ENCODE results near the gene DDA1. TPM values are rescaled to one million over a fixed set of nuclear protein-coding genes. Genes with fewer than 3 reads are reported as not detected.
A peak's percentile ranks its signal among the peaks of the same experiment; 100 is the strongest.
"Not testable (repeated sequence)": the region's sequence is repeated elsewhere in the genome, so short reads cannot be mapped to it uniquely, and the experiment has no call there.

The DDA1 gene
- total RNA-seq (2012; rRNA removed) = 21.4 and 25.1 TPM in 2 replicates

DNA sequence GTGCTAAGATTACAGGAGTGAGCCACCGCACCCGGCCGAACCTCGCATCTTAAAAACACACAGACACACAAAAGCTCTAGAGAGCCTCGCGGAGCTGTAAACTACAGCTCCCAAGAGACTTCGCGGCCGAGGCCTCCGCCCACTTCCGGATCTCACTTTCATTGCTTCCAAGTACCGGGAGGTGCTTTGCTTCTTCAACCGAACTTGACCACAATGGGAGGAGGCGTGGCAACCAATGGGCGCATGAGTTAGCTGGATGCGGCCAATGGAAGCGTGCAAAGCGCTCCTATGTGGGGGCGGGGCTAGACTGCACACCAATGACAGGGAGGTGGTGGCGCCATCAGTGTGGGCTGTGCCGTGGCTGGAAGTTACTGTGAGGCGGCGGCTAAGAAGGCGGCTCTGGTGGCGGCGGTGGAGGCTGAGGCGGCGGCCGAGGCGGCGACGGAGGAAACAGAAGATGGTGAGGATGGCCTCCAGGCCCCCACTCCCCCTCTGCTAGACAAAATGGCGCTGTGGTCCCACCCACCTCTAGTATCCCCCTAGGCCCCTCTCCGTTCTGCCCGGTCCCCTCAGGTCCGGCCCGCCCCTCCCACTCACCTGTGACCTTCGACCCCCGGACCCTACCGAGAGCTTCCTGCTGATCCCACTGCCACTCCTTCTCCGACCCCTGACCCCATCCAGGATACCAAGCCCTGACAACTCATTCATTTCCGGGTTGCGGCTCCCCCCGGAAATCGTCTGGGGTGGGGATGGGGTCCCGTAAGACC lies at the start of gene DDA1:
Gene DDA1 (plus strand): TSS at position 366 of the 767 bp plus-strand sequence. CDS start 92 bp downstream, at position 458.
- Histone ChIP-seq H3K4me2 (ENCODE audit: low read length) (peak within 1 kb of the TSS; percentile 94), H3K9me3 (replicated peaks; ENCODE audit: low read length) (no peaks in the 10 kb centered on the region), H3K4me3 (ENCODE audit: low read length) (peak within 1 kb of the TSS; percentile 95), H3K36me3 (ENCODE audit: insufficient read depth, low read length) (peaks cover 24% of the 10 kb centered on the region), H3K9ac (ENCODE audit: low read depth, low read length) (peak within 1 kb of the TSS; percentile 98), H3K27me3 (ENCODE audit: control insufficient read depth, insufficient read depth, low read length) (no peaks in the 10 kb centered on the region), H3K4me1 (ENCODE audit: control insufficient read depth, insufficient read depth, low read length) (peaks cover 36% of the 10 kb centered on the region)

DNA sequence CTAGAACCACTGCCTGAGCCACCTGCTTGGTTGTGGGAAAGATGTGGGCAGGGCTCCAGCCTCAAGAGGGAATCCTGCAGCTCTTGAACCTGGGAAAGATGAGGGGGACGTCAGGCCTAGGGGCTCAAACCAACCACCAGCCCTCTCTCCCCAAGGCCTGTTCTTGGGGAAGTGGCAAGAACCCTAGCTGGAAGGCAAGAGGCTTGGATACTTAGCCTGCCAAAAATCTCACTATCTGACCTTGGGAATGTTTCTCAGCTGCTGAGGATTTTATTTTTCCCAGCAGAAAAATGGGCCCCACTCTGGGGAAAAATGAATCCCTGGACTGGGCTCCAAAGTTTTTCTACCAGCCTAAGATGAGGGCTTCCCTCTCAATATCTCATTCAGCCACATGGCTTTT lies 49.4 kb upstream of the DDA1 start:
- peaks cover 6% of the 10 kb centered on the region for H3K4me1 ChIP-seq (ENCODE audit: control insufficient read depth, insufficient read depth, low read length)
- no peaks in the 10 kb centered on the region for H3K36me3 ChIP-seq (ENCODE audit: insufficient read depth, low read length)
- no peak overlapping the region for H3K4me2 ChIP-seq (ENCODE audit: low read length)
- H3K9me3 ChIP-seq (replicated peaks; ENCODE audit: low read length) = peaks cover 10% of the 10 kb centered on the region
- peaks cover under 1% of the 10 kb centered on the region for H3K27me3 ChIP-seq (ENCODE audit: control insufficient read depth, insufficient read depth, low read length)
- H3K4me3 ChIP-seq (ENCODE audit: low read length) = no peak overlapping the region
- H3K9ac ChIP-seq (ENCODE audit: low read depth, low read length) = no peak overlapping the region

DNA sequence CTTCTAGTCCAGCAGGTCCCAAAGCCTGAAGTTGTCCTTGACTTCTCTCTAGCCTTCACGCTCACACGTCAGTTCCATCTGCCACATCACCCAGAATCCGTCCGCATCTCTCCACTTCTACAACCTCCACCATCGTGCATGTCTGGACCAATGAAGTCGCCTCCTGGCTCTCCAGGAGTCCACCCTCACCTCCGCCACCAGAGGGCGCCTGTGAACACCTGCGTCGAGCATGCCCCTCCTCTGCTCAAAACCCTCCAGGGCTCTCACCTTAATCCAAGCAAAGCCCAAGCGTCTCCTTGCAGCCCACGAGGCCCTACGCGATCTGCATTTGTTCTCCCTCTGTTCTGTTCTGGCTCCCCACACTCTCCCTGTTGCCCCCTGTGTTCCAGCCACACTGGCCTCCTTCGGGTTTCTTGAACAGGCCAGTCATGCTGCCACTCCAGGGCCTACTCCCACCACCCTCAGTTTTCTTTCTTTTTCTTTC lies 48.5 kb upstream of the DDA1 start:
- Histone ChIP-seq H3K27me3 (ENCODE audit: control insufficient read depth, insufficient read depth, low read length) (no peaks in the 10 kb centered on the region), H3K4me3 (ENCODE audit: low read length) (no peak overlapping the region), H3K36me3 (ENCODE audit: insufficient read depth, low read length) (no peaks in the 10 kb centered on the region), H3K4me1 (ENCODE audit: control insufficient read depth, insufficient read depth, low read length) (no peaks in the 10 kb centered on the region), H3K9me3 (replicated peaks; ENCODE audit: low read length) (peaks cover 10% of the 10 kb centered on the region), H3K4me2 (ENCODE audit: low read length) (no peak overlapping the region), H3K9ac (ENCODE audit: low read depth, low read length) (no peak overlapping the region)

DNA sequence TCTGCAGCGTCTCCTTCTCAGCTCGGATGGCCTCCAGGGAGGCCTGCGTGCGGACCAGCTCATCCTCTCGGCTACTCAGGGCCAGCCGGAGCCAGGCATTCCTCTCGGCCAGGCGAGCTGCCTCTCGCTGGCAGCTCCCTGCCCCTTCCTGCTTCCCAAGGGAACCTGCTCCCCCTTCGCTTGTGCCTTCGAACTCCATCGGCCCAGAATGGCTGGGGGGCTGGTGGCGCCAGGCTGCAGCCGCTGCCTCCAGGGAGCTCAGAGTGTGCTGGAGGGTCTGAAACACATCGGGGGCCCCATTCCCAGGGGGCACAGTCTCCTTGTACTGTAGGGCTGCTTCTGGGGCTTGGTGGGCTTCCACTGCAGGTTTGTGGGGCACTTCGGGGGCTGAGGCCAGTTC lies 46.8 kb upstream of the DDA1 start:
- Histone ChIP-seq H3K36me3 (ENCODE audit: insufficient read depth, low read length) (no peaks in the 10 kb centered on the region), H3K4me3 (ENCODE audit: low read length) (no peak overlapping the region), H3K9me3 (replicated peaks; ENCODE audit: low read length) (peaks cover 10% of the 10 kb centered on the region), H3K9ac (ENCODE audit: low read depth, low read length) (no peak overlapping the region), H3K4me2 (ENCODE audit: low read length) (no peak overlapping the region), H3K4me1 (ENCODE audit: control insufficient read depth, insufficient read depth, low read length) (no peaks in the 10 kb centered on the region), H3K27me3 (ENCODE audit: control insufficient read depth, insufficient read depth, low read length) (no peaks in the 10 kb centered on the region)

DNA sequence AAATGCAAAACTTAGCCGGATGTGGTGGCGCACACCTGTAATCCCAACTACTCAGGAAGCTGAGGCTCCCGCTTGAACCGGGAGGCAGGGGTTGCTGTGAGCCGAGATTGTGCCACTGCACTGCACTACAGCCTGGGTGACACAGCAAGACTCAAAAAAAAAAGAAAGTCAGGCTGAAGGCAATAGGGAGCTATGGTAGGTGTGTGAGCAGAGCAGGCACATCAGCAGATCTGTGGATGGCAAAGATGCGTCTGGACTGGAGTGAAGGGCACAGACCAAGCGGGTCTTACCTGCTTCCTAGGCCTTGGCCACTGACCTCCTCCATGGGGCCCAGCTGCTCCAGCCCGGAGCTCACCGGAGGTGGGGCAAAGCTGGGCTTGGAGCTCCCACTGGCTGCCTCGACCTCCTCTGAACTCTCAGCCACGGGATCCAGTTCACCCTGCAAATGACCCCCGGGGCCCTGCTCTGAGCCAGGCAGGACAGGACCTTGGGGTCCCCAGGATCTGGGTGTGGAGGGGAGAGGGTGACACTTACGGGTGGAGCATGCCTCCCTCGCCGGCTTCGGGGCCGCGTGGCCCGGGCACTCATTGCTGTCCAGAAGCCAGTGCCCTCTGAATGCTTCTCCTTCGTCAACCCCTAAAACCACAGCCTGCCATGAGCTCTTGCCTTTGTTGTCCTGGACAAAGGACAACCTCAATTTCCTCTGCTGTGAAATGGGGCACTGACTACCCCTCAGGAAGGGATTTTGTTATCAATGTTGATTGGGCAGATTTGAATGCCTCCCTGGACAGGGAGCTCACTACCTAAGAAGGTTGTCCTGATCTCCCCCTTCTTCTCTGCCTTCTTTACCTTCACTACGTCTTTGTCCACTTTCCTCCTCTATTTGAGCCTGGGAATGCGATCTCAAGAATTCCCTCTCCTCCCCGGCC lies 45.4 kb upstream of the DDA1 start:
- H3K4me3 ChIP-seq (ENCODE audit: low read length) = no peak overlapping the region

DNA sequence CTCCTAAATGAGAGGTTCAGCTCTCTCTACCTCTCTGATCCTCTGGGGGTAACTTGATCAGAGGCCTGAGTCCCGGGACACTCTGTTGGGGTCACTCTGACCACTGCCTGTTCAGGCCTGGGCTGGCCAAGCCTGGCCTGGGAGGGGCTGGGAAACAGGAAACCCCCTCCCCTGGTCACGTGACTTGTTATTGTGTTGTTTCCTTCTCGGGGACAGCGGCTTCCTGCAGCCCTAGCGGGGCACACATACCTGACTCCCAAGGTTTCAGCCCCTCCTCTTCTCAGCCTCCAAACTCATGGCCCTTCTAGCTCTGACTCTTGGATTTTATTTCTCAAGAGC lies 44.8 kb upstream of the DDA1 start, which contains the start of gene USHBP1:
Gene USHBP1 (minus strand): TSS at position 105 of the 339 bp plus-strand sequence. CDS start 446 bp downstream, outside the sequence.
- Histone ChIP-seq H3K4me1 (ENCODE audit: control insufficient read depth, insufficient read depth, low read length) (peaks cover 6% of the 10 kb centered on the region), H3K9ac (ENCODE audit: low read depth, low read length) (no peak within 1 kb of the TSS), H3K9me3 (replicated peaks; ENCODE audit: low read length) (peaks cover 4% of the 10 kb centered on the region), H3K36me3 (ENCODE audit: insufficient read depth, low read length) (peaks cover 4% of the 10 kb centered on the region), H3K27me3 (ENCODE audit: control insufficient read depth, insufficient read depth, low read length) (no peaks in the 10 kb centered on the region), H3K4me2 (ENCODE audit: low read length) (no peak within 1 kb of the TSS), H3K4me3 (ENCODE audit: low read length) (no peak within 1 kb of the TSS)

More for the DNA sequence above, 45.4 kb upstream of the DDA1 start:
- H3K9ac ChIP-seq (ENCODE audit: low read depth, low read length) = no peak overlapping the region
- H3K27me3 ChIP-seq (ENCODE audit: control insufficient read depth, insufficient read depth, low read length) = no peaks in the 10 kb centered on the region
- H3K4me2 ChIP-seq (ENCODE audit: low read length) = no peak overlapping the region
- H3K36me3 ChIP-seq (ENCODE audit: insufficient read depth, low read length) = peaks cover 3% of the 10 kb centered on the region
- peaks cover 10% of the 10 kb centered on the region for H3K9me3 ChIP-seq (replicated peaks; ENCODE audit: low read length)
- peaks cover 6% of the 10 kb centered on the region for H3K4me1 ChIP-seq (ENCODE audit: control insufficient read depth, insufficient read depth, low read length)

DNA sequence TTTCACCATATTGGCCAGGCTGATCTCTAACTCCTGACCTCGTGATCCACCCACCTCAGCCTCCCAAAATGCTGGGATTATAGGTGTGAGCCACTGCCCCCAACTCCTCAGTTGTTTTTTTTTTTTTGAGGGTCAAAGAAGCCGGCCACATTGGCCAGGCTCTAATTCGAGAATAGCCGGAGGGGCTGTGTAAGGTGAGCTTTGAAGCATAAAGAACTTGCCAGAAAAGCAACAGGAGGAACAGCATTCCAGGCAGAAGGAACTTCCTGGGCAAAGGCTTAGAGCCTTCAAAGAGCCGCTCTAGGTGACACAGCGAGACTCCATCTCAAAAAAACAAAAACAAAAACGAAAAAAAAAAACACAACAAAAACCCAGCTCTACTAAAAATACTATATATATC lies 43.3 kb upstream of the DDA1 start:
- no peaks in the 10 kb centered on the region for H3K9me3 ChIP-seq (replicated peaks; ENCODE audit: low read length)
- no peak overlapping the region for H3K4me2 ChIP-seq (ENCODE audit: low read length)
- H3K36me3 ChIP-seq (ENCODE audit: insufficient read depth, low read length) = peaks cover 8% of the 10 kb centered on the region
- no peak overlapping the region for H3K4me3 ChIP-seq (ENCODE audit: low read length)
- peaks cover 6% of the 10 kb centered on the region for H3K4me1 ChIP-seq (ENCODE audit: control insufficient read depth, insufficient read depth, low read length)
- H3K27me3 ChIP-seq (ENCODE audit: control insufficient read depth, insufficient read depth, low read length) = no peaks in the 10 kb centered on the region
- no peak overlapping the region for H3K9ac ChIP-seq (ENCODE audit: low read depth, low read length)

DNA sequence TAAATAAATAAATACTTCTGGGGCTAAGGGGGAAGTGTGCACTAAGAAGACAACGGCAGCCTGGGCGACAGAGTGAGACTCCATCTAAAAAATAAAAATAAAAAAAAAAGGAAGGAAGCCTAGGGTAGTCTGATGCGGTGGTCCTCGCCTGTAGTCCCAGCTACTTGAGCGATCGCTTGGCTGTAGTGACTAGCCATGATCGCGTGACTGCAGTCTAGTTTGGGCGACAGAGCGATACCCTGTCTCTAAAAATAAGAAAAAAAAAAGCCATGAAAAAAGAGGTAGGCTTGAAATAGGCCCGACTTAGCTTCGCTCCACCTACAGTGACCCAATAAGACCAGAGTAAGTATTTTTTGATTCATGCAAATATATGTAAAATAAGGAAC lies 42.8 kb upstream of the DDA1 start:
- Histone ChIP-seq H3K9me3 (replicated peaks; ENCODE audit: low read length) (no peaks in the 10 kb centered on the region), H3K27me3 (ENCODE audit: control insufficient read depth, insufficient read depth, low read length) (no peaks in the 10 kb centered on the region), H3K4me2 (ENCODE audit: low read length) (no peak overlapping the region), H3K4me1 (ENCODE audit: control insufficient read depth, insufficient read depth, low read length) (peaks cover 6% of the 10 kb centered on the region), H3K9ac (ENCODE audit: low read depth, low read length) (no peak overlapping the region), H3K4me3 (ENCODE audit: low read length) (no peak overlapping the region), H3K36me3 (ENCODE audit: insufficient read depth, low read length) (peaks cover 14% of the 10 kb centered on the region)

DNA sequence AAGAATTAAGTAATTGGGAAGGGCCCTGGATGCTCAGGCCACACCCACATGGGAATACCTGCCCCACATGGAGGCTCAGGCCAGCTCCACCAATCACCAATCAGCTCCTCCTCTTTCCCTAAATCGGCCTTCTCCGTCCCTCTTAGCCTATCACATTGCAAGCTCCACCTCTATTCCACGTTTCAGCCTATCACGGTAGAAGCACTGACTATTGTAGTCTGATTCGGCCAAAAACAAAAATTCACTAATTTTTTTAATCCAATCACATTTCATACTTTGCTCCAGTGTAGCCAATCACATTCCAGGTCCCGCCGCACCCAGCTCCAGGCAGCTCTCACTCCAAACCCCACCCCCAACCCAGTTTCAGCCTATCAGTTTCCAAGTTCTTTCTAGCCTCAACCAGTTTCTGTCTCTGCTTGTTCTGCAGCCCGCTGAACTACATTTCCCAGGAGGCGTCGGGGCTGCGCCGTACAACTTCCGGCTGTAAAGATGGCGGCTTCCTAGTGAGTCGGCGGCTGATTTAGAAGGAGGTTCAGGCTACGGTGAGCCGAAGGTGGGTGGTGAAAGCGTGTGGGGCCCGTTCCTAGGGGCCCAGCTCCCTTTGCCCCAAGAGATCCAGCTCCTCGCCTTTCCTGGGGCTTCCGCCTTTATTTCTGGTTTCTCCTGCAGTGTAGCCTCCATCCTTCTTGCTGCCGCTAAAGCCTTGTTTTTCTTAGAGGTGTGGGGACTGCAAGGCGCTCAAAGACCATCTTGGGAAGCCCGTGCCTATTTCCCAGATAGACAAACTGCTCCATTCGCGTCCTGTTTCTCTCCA lies 42.2 kb upstream of the DDA1 start, which contains the start of gene BABAM1:
Gene BABAM1 (plus strand): TSS at position 469 of the 814 bp plus-strand sequence. CDS start 1,364 bp downstream, outside the sequence.
- H3K4me1 ChIP-seq (ENCODE audit: control insufficient read depth, insufficient read depth, low read length) = peaks cover 6% of the 10 kb centered on the region
- H3K27me3 ChIP-seq (ENCODE audit: control insufficient read depth, insufficient read depth, low read length) = no peaks in the 10 kb centered on the region
- no peaks in the 10 kb centered on the region for H3K9me3 ChIP-seq (replicated peaks; ENCODE audit: low read length)
- H3K4me3 ChIP-seq (ENCODE audit: low read length) = peak within 1 kb of the TSS; percentile 84
- H3K9ac ChIP-seq (ENCODE audit: low read depth, low read length) = peak within 1 kb of the TSS; percentile 87
- peaks cover 17% of the 10 kb centered on the region for H3K36me3 ChIP-seq (ENCODE audit: insufficient read depth, low read length)
- peak within 1 kb of the TSS; percentile 89 for H3K4me2 ChIP-seq (ENCODE audit: low read length)

DNA sequence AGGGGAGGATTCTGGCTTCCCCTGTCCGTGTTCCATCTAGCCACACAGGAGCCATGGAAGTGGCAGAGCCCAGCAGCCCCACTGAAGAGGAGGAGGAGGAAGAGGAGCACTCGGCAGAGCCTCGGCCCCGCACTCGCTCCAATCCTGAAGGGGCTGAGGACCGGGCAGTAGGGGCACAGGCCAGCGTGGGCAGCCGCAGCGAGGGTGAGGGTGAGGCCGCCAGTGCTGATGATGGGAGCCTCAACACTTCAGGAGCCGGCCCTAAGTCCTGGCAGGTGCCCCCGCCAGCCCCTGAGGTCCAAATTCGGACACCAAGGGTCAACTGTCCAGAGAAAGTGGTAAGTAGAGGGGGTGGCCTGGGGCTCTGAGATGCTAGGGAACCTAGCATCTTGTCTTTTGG lies 40.6 kb upstream of the DDA1 start:
- Histone ChIP-seq H3K36me3 (ENCODE audit: insufficient read depth, low read length) (peaks cover 22% of the 10 kb centered on the region), H3K27me3 (ENCODE audit: control insufficient read depth, insufficient read depth, low read length) (no peaks in the 10 kb centered on the region), H3K9ac (ENCODE audit: low read depth, low read length) (peak overlapping the region; percentile 25), H3K4me3 (ENCODE audit: low read length) (no peak overlapping the region), H3K4me1 (ENCODE audit: control insufficient read depth, insufficient read depth, low read length) (peaks cover 6% of the 10 kb centered on the region), H3K4me2 (ENCODE audit: low read length) (peak overlapping the region; percentile 89), H3K9me3 (replicated peaks; ENCODE audit: low read length) (no peaks in the 10 kb centered on the region)

DNA sequence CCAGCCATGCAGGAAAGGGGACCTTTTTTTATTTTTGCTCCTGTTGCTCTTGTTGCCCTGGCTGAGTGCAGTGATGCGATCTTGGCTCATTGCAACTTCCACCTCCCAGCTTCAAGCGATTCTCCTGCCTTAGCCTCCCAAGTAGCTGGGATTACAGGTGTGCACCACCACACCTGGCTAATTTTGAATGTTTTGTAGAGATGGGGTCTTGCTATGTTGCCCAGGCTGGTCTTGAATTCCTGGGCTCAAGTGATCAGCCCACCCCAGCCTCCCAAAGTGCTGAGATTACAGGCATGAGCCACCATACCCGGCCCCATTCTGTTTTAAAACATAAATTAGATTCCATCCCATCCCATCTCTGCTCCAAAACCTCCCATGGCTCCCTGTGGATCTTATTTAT lies 34.5 kb upstream of the DDA1 start:
- not testable (repeated sequence) for H3K9me3 ChIP-seq (replicated peaks; ENCODE audit: low read length); H3K4me3 ChIP-seq (ENCODE audit: low read length); H3K4me2 ChIP-seq (ENCODE audit: low read length); H3K9ac ChIP-seq (ENCODE audit: low read depth, low read length); H3K4me1 ChIP-seq (ENCODE audit: control insufficient read depth, insufficient read depth, low read length); H3K27me3 ChIP-seq (ENCODE audit: control insufficient read depth, insufficient read depth, low read length)
- H3K36me3 ChIP-seq (ENCODE audit: insufficient read depth, low read length) = peaks cover 54% of the 10 kb centered on the region

All from skeletal muscle satellite cell (primary cell).